Stimulated activated CD8-positive, alpha-beta memory T cell treated with anti-CD3 and anti-CD28 coated beads, Interleukin-7, amount 100 ng/mL, for 48 hours (primary cell): ENCODE data around the gene CALB2.

Experiments
- DNase-seq, 2 donors: peaks; one replicate each; pipeline ENCODE4 v3.0.0-alpha.2; 2020; ENCODE audit warnings: low read depth in 1 of 2; ENCODE audit errors: extremely low read depth in 1 of 2

Gene CALB2

GRCh38 chr16:71387045-71387871 is 28.7 kb downstream of the CALB2 start:
- DNase-seq = no peak

GRCh38 chr16:71389330-71389729 is 30.8 kb downstream of the CALB2 start:
- no peak for DNase-seq

- no peak for DNase-seq
Measured at GRCh38 chr16:71396594-71396993, 38.1 kb downstream of the CALB2 start.

GRCh38 chr16:71399801-71400563 is 41.5 kb downstream of the CALB2 start:
- no peak for DNase-seq

- no peak for DNase-seq
Measured at GRCh38 chr16:71402007-71402406, 43.5 kb downstream of the CALB2 start.

GRCh38 chr16:71402674-71403073 is 44.2 kb downstream of the CALB2 start:
- no peak for DNase-seq

- no peak for DNase-seq
Measured at GRCh38 chr16:71404364-71404763, 45.8 kb downstream of the CALB2 start.

GRCh38 chr16:71406316-71406715 is 47.8 kb downstream of the CALB2 start:
- no peak for DNase-seq

GRCh38 chr16:71406724-71407123 is 48.2 kb downstream of the CALB2 start:
- DNase-seq = no peak

- DNase-seq = no peak
Measured at GRCh38 chr16:71407731-71408130, 49.2 kb downstream of the CALB2 start.

GRCh38 chr16:71408536-71408935 is 50.0 kb downstream of the CALB2 start:
- DNase-seq = no peak

GRCh38 chr16:71409011-71409775 is 50.7 kb downstream of the CALB2 start:
- no peak for DNase-seq

- no peak for DNase-seq
Measured at GRCh38 chr16:71410146-71410545, 51.6 kb downstream of the CALB2 start.

GRCh38 chr16:71412270-71413160 is 54.0 kb downstream of the CALB2 start:
- DNase-seq = peak in 1 of 2 donors; percentile 17

GRCh38 chr16:71413341-71413740 is 54.8 kb downstream of the CALB2 start:
- DNase-seq = no peak

GRCh38 chr16:71414038-71414437 is 55.5 kb downstream of the CALB2 start:
- no peak for DNase-seq

- DNase-seq = no peak
Measured at GRCh38 chr16:71421911-71422310, 63.4 kb downstream of the CALB2 start.

- no peak for DNase-seq
Measured at GRCh38 chr16:71423016-71423415, 64.5 kb downstream of the CALB2 start.

GRCh38 chr16:71423865-71424264 is 65.3 kb downstream of the CALB2 start:
- no peak for DNase-seq

- no peak for DNase-seq
Measured at GRCh38 chr16:71424626-71425025, 66.1 kb downstream of the CALB2 start.

- no peak for DNase-seq
Measured at GRCh38 chr16:71425746-71426068, 67.2 kb downstream of the CALB2 start.
